Activated CD8-positive, alpha-beta memory T cell treated with anti-CD3 and anti-CD28 coated beads for 24 hours (primary cell): Measurements from ENCODE around the gene C19orf85.
"Not testable (repeated sequence)": the region's sequence is repeated elsewhere in the genome, so short reads cannot be mapped to it uniquely, and the experiment has no call there.

Source experiments
- DNase-seq: peaks from one replicate; pipeline ENCODE4 v3.0.0-alpha.2; 2020

Gene C19orf85

DNA sequence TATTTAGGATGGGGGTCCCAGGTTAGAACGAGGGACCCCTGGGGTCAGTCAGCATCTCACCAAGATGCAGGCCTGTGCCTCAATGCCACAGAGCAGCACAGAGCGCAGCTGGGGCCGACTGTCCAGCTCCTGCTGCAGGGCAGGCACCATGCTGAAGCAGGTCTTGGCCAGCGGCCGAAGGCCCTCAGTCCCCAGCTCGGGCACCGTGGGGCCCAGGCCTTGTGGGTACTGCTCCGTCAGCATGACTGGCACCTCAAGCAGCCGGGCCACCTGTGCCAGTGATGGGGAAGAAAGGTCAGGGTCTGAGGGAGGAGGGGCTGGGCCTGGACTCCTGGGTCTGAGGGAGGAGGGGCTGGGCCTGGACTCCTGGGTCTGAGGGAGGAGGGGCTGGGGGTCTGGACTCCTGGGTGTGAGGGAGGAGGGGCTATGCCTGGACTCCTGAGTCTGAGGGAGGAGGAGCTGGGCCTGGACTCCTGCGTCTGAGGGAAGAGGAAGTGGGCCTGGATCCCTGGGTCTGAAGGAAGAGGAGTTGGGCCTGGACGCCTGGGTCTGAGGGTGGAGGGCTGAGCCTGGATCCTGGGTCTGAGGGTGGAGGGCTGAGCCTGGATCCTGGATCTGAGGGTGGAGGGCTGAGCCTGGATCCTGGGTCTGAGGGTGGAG is 8.8 kb downstream of the C19orf85 start:
- DNase-seq: no peak

DNA sequence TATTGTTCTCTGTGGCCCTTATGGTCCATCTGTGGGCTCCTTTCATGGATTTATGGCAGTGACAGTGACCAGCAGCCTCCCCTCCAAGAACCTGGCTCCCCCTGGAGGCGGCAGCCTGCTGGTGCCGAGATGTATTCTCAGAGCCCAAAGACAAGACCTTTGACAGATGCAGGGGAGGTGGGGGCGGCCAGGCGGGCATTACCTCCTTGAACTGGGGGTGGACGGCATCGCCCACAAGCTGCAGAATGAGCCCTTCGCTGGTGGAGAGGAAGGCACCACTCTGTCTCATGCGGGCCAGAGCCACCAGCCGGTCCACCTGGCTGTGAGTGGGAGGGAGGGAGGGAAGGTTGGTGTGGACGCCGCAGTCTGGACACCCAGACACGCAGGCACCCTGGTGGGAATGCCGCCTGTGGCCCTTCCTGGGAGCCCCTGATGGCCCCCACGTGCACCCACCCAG is 9.7 kb downstream of the C19orf85 start:
- peak; percentile 76 for DNase-seq

DNA sequence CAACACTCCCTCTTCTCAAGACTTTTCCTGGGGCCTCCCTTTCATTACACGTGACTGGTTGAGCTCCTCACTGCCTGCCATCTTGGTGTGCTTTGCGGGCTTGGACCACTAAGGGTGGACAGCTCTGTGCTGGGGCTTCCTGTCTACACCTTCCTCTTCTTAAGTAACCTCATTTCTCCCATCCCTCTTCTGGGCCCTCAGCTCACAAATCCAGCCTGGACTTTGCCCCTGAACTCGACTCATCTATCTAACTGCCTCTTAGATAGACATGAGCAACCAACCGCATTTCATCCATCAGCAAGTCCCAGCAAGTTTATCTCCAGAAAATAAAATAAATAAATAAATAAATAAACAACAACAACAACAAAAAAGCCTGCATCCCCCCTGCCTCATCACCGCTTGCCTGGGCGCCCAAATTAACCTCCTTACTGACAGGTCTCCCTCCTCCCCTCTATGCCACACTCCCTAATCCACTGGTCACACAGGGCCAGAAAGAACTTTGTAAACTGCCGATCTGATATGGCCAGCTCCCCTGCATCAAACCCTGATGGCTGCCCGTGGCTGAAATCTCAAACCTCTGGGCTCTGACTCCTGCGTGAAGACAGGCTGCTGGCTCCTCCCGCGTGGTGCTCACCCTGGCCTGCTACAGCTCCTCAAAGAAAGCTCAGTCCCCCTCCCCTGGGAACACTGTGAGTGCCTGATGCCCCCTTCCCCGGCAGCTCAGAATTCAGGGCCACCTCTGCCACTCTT is 10.9 kb downstream of the C19orf85 start:
- DNase-seq: no peak

DNA sequence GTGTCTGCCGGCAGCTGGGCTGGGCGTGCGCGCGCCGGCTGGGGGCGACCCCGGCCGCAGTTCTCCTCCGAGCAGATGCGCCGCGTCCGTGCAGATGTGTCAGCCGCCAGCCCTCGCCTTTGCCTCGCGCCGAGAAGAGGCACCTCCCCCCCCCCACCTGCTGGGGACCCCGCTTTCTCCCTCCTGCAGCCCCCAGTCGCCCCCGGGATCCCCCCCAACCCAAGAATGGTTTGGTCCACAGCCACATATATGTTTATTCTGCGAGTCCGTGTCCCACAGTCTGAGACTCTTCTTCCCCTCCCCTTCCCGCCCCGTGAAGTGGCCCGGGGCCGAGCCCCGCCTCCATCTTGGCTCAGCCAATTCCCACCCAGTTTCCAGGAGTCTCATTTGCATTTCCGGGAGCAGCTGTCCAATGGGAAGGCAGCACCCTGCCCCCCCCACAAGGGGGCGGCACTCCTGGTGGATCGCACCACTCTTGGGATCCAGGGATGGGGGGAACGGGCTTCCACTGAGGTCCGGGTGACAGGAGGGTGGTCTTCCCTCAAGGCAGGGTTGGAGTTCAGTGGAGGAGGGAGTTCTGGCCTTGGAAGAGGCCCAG is 11.7 kb downstream of the C19orf85 start:
- peak; percentile 67 for DNase-seq

DNA sequence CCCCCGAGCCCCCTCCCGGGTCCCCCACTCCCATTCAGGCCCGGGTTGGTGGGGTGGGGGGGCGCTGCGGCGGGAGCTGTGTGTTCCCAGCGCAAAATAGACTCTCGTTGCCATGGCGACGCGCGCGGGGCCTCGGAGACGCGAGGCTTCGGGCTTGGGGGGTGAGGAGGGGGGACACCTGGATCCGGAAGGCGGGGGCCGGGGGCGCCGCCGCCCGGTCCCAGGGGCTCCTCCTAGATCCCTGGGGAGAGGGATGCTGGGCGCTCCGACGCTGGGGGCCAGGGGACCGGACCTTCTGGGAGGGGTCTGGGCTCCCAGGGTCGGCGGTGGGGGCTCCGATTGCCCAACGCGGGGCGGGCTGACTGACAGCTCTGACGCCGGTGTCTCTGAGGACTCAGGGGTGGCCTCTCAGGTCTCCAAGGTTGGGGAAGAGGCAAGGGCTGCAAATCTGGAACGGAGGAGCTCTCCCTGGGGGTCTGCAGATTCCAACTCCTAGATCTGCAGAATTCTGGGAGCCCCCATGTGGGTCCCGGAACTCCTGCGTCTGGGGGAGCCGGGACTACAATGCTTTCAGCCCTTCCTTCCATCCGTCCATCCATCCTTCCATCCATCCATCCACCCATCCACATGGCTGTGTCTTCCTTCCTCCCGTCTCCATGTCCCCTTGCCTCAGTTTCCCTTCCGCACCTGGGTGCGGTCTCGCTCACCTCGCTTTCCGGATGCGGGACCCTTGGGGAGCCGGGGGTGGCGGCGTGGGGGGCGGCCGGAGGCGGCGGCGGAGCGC is 12.4 kb downstream of the C19orf85 start:
- no peak for DNase-seq

DNA sequence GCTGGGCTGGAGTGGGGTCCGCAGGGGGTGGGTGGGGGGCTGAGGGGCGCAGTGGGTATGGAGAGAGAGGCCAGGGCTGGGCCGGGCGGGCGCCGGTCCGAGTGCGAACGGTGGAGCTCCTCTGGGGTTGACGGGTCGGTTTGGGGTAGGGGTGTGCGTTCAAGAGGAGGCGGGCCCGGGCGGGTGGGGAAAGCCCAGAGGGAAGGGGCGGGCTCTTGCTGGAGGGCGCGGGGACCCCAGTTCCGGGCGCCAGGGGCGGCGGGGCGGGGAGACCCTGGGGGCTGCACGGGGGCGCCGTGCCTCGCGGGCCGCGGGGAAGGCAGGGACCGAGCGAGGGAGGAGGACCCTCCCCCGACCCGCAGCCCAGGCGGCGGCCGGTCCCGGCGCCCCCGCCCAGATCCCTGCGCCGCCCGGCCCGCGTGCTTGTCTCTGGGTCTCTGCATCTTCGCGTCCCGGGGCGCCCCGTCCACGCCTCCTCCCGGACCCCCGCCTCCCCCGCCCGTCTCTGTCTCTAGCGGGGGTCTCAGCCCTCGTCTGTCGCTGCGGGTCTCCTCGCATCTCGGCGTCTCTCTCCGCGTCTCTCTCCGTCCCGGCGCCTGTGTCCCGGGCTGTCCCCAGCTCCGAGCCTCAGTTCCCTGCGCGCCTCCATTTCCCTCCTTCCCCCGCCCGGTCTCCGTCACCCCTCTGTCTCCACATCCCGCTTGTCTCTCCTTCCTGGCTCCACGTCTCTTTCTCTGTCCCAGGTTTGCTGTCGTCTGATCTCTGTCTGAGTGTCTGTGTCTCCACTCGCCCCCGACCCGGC is 13.2 kb downstream of the C19orf85 start:
- DNase-seq: no peak

DNA sequence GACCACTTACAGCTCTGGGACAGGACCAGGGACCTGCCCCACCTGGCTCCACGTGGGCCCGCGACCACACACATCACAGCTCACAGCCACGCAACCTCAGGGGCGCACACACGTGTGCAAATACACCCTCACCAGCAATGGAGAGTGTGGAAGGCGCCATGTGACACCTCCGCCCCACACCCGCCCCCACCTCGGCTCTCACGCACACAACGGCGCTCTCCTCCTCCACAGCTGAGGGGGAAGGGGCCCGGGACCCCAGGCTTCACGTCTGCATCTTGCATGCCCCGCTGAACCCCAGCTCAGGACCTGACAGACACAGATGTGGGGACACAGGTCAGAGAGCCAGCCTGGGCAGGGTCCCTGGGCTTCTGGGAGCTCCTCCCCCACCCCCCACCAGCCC is 15.1 kb downstream of the C19orf85 start:
- no peak for DNase-seq

DNA sequence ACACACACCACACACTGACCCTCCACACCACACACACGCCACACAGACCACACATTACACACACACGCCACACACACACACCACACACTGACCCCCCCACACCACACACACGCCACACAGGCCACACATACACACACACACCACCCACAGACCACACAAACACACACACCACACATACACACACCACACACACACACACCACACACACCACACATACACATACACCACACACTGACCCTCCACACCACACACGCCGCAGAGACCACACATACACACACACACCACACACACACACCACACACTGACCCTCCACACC is 16.4 kb downstream of the C19orf85 start:
- DNase-seq: not testable (repeated sequence)

DNA sequence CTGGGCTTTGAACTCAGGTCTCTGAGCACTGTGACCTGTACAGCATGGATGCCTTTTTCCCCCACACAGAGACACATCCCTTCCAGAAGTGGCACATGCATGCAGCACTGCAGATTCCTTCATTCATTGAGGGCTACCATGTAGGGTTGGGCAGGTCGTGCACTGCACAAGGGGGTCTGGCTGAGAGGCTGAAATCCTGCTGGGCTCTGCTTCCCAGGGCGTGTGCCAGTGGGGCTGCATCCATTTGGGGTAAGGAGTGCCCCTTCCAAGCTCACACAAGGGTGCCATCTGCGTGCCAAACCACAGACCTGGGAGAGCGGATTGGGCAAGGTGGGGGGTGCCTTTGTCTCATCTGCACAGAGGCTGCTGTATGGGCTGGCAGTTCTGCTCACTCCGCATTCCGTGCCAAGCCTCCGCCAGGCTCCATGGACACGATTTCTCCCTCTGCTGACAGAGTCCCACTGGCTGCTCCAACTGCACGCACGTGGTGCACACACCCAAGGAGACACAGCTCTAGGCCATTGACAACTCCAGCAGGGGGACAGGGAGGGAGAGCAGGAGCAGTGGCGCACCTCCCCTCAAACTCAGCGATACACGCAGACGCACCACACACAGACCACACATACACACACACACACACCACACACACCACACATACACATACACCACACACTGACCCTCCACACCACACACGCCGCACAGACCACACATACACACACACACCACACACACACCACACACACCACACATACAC is 17.0 kb downstream of the C19orf85 start:
- no peak for DNase-seq

DNA sequence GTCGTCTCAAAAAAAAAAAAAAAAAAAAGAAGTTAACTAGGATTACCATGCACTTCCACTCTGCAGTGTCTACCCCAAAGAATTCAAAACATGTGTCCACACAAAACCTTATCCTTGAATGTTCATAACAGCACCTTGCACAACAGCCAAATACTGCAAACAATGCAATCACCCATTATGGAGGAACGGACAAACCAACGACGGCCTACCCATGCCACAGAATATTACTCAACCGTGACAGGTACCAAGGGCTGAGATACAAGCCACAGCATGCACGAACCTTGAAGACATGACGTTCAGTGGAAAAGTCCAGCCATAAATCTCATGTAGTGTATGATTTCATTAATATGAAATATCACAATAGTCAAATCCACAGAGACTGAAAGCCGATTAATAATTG is 18.5 kb downstream of the C19orf85 start:
- DNase-seq: no peak

DNA sequence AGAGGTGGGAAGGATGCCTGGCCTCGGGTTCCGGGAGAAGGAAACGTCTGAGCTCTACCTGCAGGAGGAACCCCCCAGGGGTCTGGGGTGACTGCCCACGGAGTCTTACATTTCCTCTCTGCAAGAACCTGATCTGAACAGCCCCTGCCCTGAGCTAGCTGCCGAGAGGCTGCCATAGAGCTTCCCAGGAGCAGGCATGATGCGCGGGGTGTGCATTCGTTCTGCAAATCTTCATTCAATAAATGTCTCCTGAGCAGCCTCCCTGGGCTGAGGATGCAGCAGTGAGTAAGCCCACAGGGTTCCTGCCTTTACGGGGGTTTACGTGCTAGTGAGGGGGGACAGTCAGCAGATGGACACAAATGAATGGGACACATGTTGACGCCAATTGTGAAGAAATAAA is 19.9 kb downstream of the C19orf85 start:
- no peak for DNase-seq

DNA sequence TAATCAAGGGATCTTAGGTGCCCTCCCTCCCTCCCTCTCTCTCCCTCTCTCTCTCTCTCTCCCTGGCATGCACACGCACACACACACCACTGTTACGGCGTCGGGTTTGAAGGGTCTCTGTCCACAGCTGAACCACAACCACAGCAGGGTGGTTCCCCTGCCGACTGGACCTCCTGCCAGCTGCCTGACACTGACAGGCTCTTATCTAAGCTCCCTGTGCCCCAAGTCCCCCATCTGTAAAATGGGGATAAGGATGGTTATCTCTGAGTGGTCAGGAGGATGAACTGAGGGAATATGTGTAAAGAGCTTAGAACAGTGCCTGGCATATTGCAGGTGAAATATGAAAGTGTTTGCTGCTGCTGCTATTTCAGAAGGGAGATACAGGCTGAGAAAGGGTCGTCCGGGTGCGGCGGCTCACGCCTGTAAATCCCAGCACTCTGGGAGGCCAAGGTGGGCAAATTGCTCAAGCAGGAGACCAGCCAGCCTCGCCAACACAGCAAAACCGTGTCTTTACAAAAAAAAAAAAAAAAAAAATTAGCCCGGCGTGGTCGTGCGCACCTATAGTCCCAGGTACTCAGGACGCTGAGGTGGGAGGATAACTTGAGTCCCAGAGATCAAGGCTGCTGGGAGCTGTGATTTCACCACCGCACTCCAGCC is 20.6 kb downstream of the C19orf85 start:
- no peak for DNase-seq

DNA sequence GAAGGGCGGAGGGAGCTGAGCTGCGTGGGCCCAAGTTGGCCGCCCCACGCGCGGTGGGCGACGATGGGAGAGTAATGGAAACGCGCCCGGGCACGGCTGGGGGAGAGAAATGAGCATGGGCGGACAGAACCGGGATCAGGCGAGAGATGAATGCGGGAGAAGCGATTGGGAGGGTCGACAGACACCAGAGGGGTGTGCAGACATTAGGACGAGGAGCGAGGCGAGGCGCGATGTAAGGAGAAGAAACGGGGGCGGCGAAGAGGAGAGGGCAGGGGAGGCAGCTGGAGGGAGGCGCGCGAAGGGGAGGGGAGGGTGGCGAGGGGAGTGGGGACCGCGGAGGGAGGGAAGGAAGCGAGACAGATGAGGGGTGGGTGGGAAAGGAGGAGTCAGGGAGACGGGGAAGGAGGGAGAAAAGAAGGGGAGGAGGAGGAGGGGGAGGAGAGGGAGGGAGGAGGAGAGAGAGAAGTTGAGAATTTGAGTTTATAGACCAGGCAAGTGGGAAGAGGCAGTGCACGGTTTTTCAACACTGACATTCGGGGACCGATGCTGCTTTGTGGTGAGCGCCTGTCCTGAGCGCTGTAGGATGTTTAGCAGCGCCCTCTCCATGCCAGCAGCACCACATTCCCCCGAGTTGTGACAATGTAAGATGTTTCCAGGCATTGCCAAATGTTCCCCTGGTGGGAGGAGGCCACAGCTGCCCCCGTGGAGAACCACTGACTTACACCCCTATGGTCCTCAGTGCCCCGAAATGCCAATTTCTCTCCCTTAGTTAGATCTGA is 21.3 kb downstream of the C19orf85 start, which contains the start of gene SHISA7:
Gene SHISA7 (minus strand): TSS at position 256 of the 779 bp plus-strand sequence. CDS start 437 bp downstream, outside the sequence.
- DNase-seq: no peak

DNA sequence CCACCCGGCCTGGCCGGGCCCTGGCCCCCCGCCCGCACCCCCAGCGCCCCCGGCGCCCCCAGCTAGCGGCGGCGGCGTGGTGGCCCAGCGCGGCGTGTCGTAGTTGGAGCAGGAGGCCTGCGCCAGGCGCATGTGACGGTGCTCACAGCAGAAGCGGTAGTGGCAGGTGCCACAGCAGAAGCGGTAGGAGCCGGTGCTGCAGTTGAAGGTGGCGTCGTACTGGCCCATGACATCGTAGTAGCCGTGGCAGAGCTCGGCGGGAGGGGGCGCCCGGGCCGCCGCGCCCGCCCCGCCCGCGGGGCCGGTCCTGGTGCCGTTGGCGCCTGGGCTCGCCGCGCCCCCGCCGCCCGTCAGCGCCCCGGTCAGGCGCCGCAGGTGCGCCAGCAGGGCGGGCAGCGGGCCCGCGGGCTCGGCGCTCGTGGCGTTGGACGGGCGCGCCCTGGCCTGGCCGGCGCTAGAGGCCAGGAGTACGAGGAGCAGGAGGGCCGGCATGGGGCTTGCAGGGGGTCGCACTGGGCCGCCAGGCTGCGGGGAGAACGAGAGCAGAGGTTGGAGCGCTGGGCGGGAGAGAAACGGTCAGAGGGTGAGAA is 22.1 kb downstream of the C19orf85 start:
- DNase-seq: no peak

DNA sequence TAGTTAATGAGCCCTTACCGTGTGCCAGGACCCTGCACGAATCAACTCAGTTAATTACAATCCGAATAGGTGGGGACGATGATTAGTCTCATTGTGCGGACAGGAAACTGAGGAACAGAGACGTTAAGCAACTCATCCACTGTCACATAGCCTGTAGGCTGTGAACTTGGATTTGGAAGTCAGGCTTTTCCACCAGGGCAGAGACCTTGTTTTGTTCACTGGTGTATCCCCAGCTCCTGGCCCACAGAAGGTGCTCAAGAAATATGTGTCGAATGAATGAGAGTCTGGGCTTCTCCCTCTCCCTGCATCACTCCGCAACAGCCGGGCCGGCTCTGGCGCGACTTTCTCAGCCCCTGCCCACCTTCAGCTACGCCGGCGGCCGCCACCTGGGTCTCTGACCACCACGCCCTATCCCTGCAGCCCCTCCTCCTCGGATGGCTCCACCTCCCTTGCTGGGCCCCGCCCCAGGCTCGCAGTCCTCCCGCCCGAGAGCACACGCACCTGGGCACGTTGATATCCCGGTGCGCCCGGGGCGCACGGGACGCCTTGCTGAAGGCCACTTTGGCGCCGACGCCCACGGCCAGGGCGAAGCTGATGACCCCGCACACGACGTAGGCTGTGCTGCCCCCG is 22.7 kb downstream of the C19orf85 start:
- DNase-seq: no peak

DNA sequence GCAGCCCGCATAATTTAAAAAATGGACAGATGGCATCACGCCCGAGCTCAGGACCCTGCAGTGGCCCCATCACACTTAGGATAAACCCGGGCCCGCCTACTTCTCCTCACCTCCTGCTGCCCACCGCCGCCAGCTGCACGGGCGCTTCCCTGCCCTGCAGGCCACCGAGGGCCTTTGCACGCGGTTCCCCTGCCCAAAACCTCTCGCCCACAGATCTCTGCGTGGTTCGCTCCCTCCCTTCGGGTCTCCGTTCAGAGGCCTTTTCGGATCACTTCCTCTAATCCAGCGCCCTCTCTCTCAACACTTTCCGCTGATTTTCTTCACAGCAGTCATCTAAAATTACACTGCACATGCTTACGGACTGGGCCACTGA is 23.2 kb downstream of the C19orf85 start:
- no peak for DNase-seq

DNA sequence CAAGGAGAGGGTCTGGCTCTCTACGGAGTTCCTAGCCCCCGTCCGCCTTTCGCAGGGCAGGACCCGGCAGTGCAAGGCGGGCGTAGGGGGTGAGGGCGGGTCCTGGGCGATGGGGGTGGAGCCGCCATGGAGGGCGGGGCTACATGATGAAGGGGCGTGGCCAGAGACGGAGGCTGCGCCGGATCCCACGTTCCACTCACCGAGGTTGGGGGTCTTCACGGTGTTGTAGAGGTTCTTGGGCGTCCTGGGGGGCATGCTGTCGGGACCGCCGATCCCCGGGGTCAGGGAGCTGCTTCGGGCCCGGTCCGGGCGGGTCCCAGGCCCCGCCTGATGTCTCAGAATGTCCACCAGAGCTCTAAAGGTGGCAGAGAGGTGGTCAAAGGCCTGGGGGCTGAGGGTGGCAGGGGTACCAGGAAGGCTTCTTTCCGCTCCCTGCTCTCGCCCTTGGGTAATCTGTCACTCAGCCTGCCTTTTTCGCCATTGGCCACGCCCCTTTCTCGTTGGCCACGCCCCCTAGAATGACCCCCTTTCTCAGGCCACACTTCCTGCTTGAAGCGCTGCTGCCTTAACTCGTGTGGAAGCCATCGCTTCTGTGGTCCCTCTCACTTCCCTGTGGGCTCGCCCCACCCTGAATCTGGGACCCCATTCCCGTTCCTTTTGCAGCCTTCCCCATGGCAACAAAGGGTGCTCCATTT is 24.0 kb downstream of the C19orf85 start:
- DNase-seq: no peak

DNA sequence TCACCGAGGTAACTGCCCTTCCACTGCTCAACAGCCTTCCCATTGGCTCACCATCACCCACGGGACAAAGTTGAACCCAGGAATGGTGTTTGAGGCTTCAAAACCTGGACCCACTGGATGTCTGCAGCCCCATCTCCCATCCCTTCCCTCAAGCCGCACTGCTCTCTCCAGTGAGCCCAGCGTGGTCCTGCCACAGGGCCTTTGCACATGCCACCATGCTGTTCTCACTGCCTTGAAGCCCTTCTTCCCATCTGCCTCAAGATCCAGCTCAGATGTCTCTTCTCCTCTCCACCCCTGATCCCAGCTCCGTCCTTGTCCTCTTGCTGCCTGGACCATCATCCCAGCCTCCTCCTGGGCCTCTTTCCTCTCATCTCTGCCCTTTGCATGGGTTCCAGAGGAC is 25.5 kb downstream of the C19orf85 start:
- no peak for DNase-seq

DNA sequence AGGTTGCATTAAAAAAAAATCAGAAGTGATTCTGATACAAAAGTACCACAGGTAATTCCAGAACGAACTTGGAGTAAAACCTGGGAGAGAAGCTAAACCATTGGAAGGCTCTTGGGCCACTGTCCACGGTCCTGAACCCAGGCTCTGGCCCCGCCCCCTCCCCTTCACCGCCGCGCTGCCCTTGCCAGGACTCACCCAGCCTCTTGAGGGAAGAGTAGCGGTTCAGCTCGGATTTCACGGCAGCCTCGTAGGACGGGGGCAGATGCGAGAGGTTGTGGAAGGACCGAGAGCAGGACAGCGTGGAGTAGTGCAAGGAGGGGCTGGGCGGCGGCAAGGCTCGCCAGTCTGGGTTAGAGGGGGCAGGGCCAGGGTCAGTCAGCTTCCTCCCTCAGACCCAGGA is 27.1 kb downstream of the C19orf85 start:
- no peak for DNase-seq
